Measurements from ENCODE around the gene APP. TPM values are rescaled to one million over a fixed set of nuclear protein-coding genes. Genes with fewer than 3 reads are reported as not detected.
"Not testable (repeated sequence)": the region's sequence is repeated elsewhere in the genome, so short reads cannot be mapped to it uniquely, and the experiment has no call there.

Gene APP
- total RNA-seq, 1 experiment from 2014 or later: 531 TPM

DNA sequence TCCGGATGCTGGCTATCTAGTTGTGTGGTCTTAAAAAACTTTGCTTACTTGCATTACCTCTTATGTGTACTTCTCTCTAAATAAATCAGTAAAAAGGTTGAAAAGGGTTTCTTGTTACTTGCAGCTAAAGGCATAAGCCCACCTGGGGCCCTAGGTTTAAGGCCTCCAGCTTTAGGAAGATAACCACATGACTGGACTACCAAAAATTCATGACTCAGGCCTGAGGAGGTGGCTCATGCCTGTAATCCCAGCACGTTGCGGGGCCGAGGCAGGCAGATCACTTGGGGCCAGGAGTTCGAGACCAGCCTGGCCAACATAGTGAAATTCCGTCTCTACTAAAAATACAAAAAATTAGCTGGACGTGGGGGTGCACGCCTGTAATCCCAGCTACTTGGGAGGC lies 142.9 kb downstream of the APP start:
- CTCF ChIA-PET: no interaction called here
- POLR2A ChIA-PET (ENCODE audit: low non-redundant PET): no interaction called here
- peaks cover 6% of the 10 kb centered on the region for H3K36me3 ChIP-seq (ENCODE audit: insufficient read depth, low read length, poor library complexity, severe bottlenecking)
- no peak for TF ChIP-seq EZH2 (IDR thresholded peaks at IDR 0.05; ENCODE audit: borderline replicate concordance, low read depth, low read length, poor library complexity, severe bottlenecking)
- TF ChIP-seq, protein P1, sequence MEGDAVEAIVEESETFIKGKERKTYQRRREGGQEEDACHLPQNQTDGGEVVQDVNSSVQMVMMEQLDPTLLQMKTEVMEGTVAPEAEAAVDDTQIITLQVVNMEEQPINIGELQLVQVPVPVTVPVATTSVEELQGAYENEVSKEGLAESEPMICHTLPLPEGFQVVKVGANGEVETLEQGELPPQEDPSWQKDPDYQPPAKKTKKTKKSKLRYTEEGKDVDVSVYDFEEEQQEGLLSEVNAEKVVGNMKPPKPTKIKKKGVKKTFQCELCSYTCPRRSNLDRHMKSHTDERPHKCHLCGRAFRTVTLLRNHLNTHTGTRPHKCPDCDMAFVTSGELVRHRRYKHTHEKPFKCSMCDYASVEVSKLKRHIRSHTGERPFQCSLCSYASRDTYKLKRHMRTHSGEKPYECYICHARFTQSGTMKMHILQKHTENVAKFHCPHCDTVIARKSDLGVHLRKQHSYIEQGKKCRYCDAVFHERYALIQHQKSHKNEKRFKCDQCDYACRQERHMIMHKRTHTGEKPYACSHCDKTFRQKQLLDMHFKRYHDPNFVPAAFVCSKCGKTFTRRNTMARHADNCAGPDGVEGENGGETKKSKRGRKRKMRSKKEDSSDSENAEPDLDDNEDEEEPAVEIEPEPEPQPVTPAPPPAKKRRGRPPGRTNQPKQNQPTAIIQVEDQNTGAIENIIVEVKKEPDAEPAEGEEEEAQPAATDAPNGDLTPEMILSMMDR (conservative IDR thresholded peaks at IDR 0.05; ENCODE audit: low read depth, low read length): no peak
- H3K27ac ChIP-seq (ENCODE audit: low read depth, low read length, poor library complexity, severe bottlenecking): no peak overlapping the region
- no peak overlapping the region for H3K4me3 ChIP-seq (ENCODE audit: low read depth, low read length, poor library complexity, severe bottlenecking)
- no peaks in the 10 kb centered on the region for H3K27me3 ChIP-seq (replicated peaks; ENCODE audit: insufficient read depth, low read depth, low read length, poor library complexity)
- intact Hi-C loops (cut with micrococcal nuclease; ENCODE audit: unreplicated experiment): no loop called here
- BruUV-seq (replicated peaks): no TSS peak
- DNase-seq (ENCODE audit: low spot score): no peak
- H3K9me3 ChIP-seq (ENCODE audit: low read depth, low read length, poor library complexity, severe bottlenecking): no peaks in the 10 kb centered on the region
- peaks cover 12% of the 10 kb centered on the region for H3K4me1 ChIP-seq (ENCODE audit: insufficient read depth, low read length, poor library complexity, severe bottlenecking)

DNA sequence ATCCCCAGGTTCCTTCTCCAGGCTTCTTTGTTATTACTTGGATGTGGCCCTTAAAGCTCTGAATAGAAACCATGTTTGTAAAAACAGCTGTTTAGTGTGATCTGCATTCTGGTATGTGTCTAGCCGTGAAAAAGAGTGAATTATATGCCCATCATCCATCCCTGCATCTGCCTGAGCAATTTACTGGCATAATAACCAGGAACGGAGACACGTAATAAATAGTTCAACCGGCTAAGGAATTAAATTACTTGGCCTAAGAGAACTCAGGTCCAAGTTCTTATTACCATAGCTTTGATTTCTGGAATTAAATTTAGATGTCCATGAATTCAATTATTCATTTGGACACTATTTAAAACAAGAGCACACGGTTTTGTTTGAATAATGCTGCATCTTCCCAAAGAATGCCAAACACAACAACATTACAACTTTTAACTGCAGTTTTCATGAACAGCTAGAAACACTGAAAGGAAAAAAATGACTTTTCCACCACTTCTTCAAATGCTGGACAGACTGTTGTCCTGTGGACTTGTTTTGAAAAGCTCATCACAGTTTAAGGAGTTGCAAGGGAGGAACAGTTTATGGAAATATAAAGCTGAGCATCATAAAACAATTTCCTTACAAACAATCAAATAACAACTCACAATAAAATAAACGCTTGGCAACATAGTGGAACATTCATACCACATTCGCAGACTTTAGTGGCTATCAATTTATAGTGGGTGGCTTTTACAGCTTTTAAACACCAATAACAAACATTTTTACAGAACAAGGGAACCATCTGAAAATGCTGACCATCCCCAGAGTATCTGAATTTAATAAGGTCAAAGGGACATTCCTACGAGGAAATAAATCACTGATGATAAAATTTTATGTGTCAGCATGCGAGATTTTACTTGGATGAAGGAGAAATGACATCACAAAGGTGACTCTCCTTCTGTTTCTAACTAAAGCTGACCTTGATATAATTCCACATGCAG lies 144.7 kb downstream of the APP start:
- Histone ChIP-seq H3K9me3 (ENCODE audit: low read depth, low read length, poor library complexity, severe bottlenecking) (no peaks in the 10 kb centered on the region), H3K4me1 (ENCODE audit: insufficient read depth, low read length, poor library complexity, severe bottlenecking) (peaks cover 11% of the 10 kb centered on the region), H3K4me3 (ENCODE audit: low read depth, low read length, poor library complexity, severe bottlenecking) (no peak overlapping the region), H3K27me3 (replicated peaks; ENCODE audit: insufficient read depth, low read depth, low read length, poor library complexity) (no peaks in the 10 kb centered on the region), H3K27ac (ENCODE audit: low read depth, low read length, poor library complexity, severe bottlenecking) (no peak overlapping the region), H3K36me3 (ENCODE audit: insufficient read depth, low read length, poor library complexity, severe bottlenecking) (peaks cover 16% of the 10 kb centered on the region)
- ChIA-PET POLR2A (ENCODE audit: low non-redundant PET) (no interaction called here), CTCF (no interaction called here)
- TF ChIP-seq, protein P1 (conservative IDR thresholded peaks at IDR 0.05; ENCODE audit: low read depth, low read length): no peak
- no peak for TF ChIP-seq EZH2 (IDR thresholded peaks at IDR 0.05; ENCODE audit: borderline replicate concordance, low read depth, low read length, poor library complexity, severe bottlenecking)
- intact Hi-C loops (cut with micrococcal nuclease; ENCODE audit: unreplicated experiment): no loop called here
- BruUV-seq (replicated peaks): no TSS peak
- no peak for DNase-seq (ENCODE audit: low spot score)

- CTCF ChIA-PET; BruUV-seq (replicated peaks); POLR2A ChIA-PET (ENCODE audit: low non-redundant PET); DNase-seq (ENCODE audit: low spot score); H3K9me3 ChIP-seq (ENCODE audit: low read depth, low read length, poor library complexity, severe bottlenecking); H3K27me3 ChIP-seq (replicated peaks; ENCODE audit: insufficient read depth, low read depth, low read length, poor library complexity); H3K4me3 ChIP-seq (ENCODE audit: low read depth, low read length, poor library complexity, severe bottlenecking); intact Hi-C loops (cut with micrococcal nuclease; ENCODE audit: unreplicated experiment); H3K4me1 ChIP-seq (ENCODE audit: insufficient read depth, low read length, poor library complexity, severe bottlenecking); H3K27ac ChIP-seq (ENCODE audit: low read depth, low read length, poor library complexity, severe bottlenecking): not testable (repeated sequence)
- peaks cover 21% of the 10 kb centered on the region for H3K36me3 ChIP-seq (ENCODE audit: insufficient read depth, low read length, poor library complexity, severe bottlenecking)
Measured at GRCh38 chr21:26023406-26023805, 147.2 kb downstream of the APP start.

- H3K27ac ChIP-seq (ENCODE audit: low read depth, low read length, poor library complexity, severe bottlenecking); H3K9me3 ChIP-seq (ENCODE audit: low read depth, low read length, poor library complexity, severe bottlenecking); H3K4me3 ChIP-seq (ENCODE audit: low read depth, low read length, poor library complexity, severe bottlenecking); BruUV-seq (replicated peaks); CTCF ChIA-PET; POLR2A ChIA-PET (ENCODE audit: low non-redundant PET); H3K27me3 ChIP-seq (replicated peaks; ENCODE audit: insufficient read depth, low read depth, low read length, poor library complexity); intact Hi-C loops (cut with micrococcal nuclease; ENCODE audit: unreplicated experiment); DNase-seq (ENCODE audit: low spot score); H3K4me1 ChIP-seq (ENCODE audit: insufficient read depth, low read length, poor library complexity, severe bottlenecking): not testable (repeated sequence)
- peaks cover 21% of the 10 kb centered on the region for H3K36me3 ChIP-seq (ENCODE audit: insufficient read depth, low read length, poor library complexity, severe bottlenecking)
Measured at GRCh38 chr21:26022598-26023337, 147.8 kb downstream of the APP start.

All from A673 (cell line).